Activated naive CD8-positive, alpha-beta T cell treated with anti-CD3 and anti-CD28 coated beads, Interleukin-2, amount 10 ng/mL, durations not matched to agents 7 days and 5 days (primary cell): ENCODE measurements around the gene EPHA6. TPM values are rescaled to one million over a fixed set of nuclear protein-coding genes. Genes with fewer than 3 reads are reported as not detected.
"Not testable (repeated sequence)": the region's sequence is repeated elsewhere in the genome, so short reads cannot be mapped to it uniquely, and the experiment has no call there.

Experiments
- ATAC-seq: fragments of 150-1000 bp; cut with Tn5 transposase; one replicate; pipeline ENCODE4 v1.10.0; 2021; ENCODE audit warnings: low read depth, moderate library complexity
- POLR2A ChIA-PET: fragments of 350-600 bp; sonication (Branson Sonifier 250); formaldehyde crosslinking; loops from one replicate; lab custom pipeline; 2021; ENCODE audit warnings: antibody characterized with exemption; lab: Charles Lee
- DNase-seq: peaks from one replicate; pipeline ENCODE4 v3.0.0; 2021
- H3K27ac Mint-ChIP-seq: one replicate; pipeline ENCODE4 v1.8.0; 2022; ENCODE audit warnings: mild to moderate bottlenecking, mixed read lengths
- H3K27me3 Mint-ChIP-seq: one replicate; pipeline ENCODE4 v1.8.0; 2022; ENCODE audit warnings: mild to moderate bottlenecking, moderate library complexity, mixed read lengths
- H3K36me3 Mint-ChIP-seq: one replicate; pipeline ENCODE4 v1.8.0; 2021; ENCODE audit warnings: mild to moderate bottlenecking, mixed read lengths
- H3K4me1 Mint-ChIP-seq: one replicate; pipeline ENCODE4 v1.8.0; 2021; ENCODE audit warnings: mixed read lengths
- H3K4me3 Mint-ChIP-seq: one replicate; pipeline ENCODE4 v1.8.0; 2022; ENCODE audit warnings: mild to moderate bottlenecking, moderate library complexity, mixed read lengths
- H3K9me3 Mint-ChIP-seq: one replicate; pipeline ENCODE4 v1.8.0; 2021; ENCODE audit warnings: mixed read lengths
- total RNA-seq, 2 experiments: library from RNA; stranded (reverse); gene quantifications; one replicate each; pipeline ENCODE4 v1.2.3, GENCODE V29; 2021

The EPHA6 gene
- total RNA-seq, 2 experiments from 2014 or later: not detected

- DNase-seq (no peak), ATAC-seq (no peak)
- peaks cover 15% of the 10 kb centered on the region for H3K9me3 Mint-ChIP-seq
- H3K4me1 Mint-ChIP-seq: no peaks in the 10 kb centered on the region
- no peaks in the 10 kb centered on the region for H3K36me3 Mint-ChIP-seq
- POLR2A ChIA-PET: no interaction called here
- no peaks in the 10 kb centered on the region for H3K27me3 Mint-ChIP-seq
- H3K27ac Mint-ChIP-seq: no peak overlapping the region
- no peak overlapping the region for H3K4me3 Mint-ChIP-seq
Observed at GRCh38 chr3:97009427-97010019, 195.1 kb downstream of the EPHA6 start.

GRCh38 chr3:97010881-97011657 is 196.7 kb downstream of the EPHA6 start:
- no peaks in the 10 kb centered on the region for H3K4me1 Mint-ChIP-seq
- H3K27me3 Mint-ChIP-seq: no peaks in the 10 kb centered on the region
- DNase-seq (no peak), ATAC-seq (no peak)
- peaks cover 15% of the 10 kb centered on the region for H3K9me3 Mint-ChIP-seq
- no peak overlapping the region for H3K4me3 Mint-ChIP-seq
- POLR2A ChIA-PET: no interaction called here
- no peak overlapping the region for H3K27ac Mint-ChIP-seq
- H3K36me3 Mint-ChIP-seq: no peaks in the 10 kb centered on the region

- Mint-ChIP-seq H3K36me3 (no peaks in the 10 kb centered on the region), H3K4me3 (no peak overlapping the region), H3K27me3 (no peaks in the 10 kb centered on the region), H3K9me3 (peaks cover 4% of the 10 kb centered on the region), H3K4me1 (no peaks in the 10 kb centered on the region), H3K27ac (no peak overlapping the region)
- no peak for ATAC-seq
- POLR2A ChIA-PET: no interaction called here
- no peak for DNase-seq
Observed at GRCh38 chr3:97021778-97022177, 207.4 kb downstream of the EPHA6 start.

- H3K4me3 Mint-ChIP-seq, ATAC-seq, H3K27ac Mint-ChIP-seq, H3K27me3 Mint-ChIP-seq, DNase-seq, H3K9me3 Mint-ChIP-seq, H3K4me1 Mint-ChIP-seq, H3K36me3 Mint-ChIP-seq, POLR2A ChIA-PET: not testable (repeated sequence)
Observed at GRCh38 chr3:97025612-97026011, 211.2 kb downstream of the EPHA6 start.

GRCh38 chr3:97029972-97030371 is 215.6 kb downstream of the EPHA6 start:
- no peaks in the 10 kb centered on the region for H3K4me1 Mint-ChIP-seq
- POLR2A ChIA-PET: no interaction called here
- H3K27me3 Mint-ChIP-seq: no peaks in the 10 kb centered on the region
- H3K27ac Mint-ChIP-seq: no peak overlapping the region
- no peak overlapping the region for H3K4me3 Mint-ChIP-seq
- DNase-seq (no peak), ATAC-seq (no peak)
- no peaks in the 10 kb centered on the region for H3K36me3 Mint-ChIP-seq
- peaks cover 2% of the 10 kb centered on the region for H3K9me3 Mint-ChIP-seq

GRCh38 chr3:97037294-97037943 is 223.0 kb downstream of the EPHA6 start:
- no peak overlapping the region for H3K4me3 Mint-ChIP-seq
- H3K36me3 Mint-ChIP-seq: no peaks in the 10 kb centered on the region
- POLR2A ChIA-PET: no interaction called here
- H3K4me1 Mint-ChIP-seq: no peaks in the 10 kb centered on the region
- H3K27ac Mint-ChIP-seq: no peak overlapping the region
- DNase-seq (no peak), ATAC-seq (no peak)
- H3K9me3 Mint-ChIP-seq: no peaks in the 10 kb centered on the region
- H3K27me3 Mint-ChIP-seq: no peaks in the 10 kb centered on the region

- Mint-ChIP-seq H3K27ac (no peak overlapping the region), H3K36me3 (no peaks in the 10 kb centered on the region), H3K4me1 (no peaks in the 10 kb centered on the region), H3K4me3 (no peak overlapping the region), H3K9me3 (no peaks in the 10 kb centered on the region), H3K27me3 (no peaks in the 10 kb centered on the region)
- DNase-seq (no peak), ATAC-seq (no peak)
- POLR2A ChIA-PET: no interaction called here
Observed at GRCh38 chr3:97043411-97043810, 229.0 kb downstream of the EPHA6 start.

- no peak overlapping the region for H3K27ac Mint-ChIP-seq
Observed at GRCh38 chr3:97057365-97057764, 243.0 kb downstream of the EPHA6 start.

GRCh38 chr3:97059168-97059567 is 244.8 kb downstream of the EPHA6 start:
- POLR2A ChIA-PET: no interaction called here
- no peak overlapping the region for H3K27ac Mint-ChIP-seq
- no peaks in the 10 kb centered on the region for H3K36me3 Mint-ChIP-seq
- H3K9me3 Mint-ChIP-seq: peaks cover 4% of the 10 kb centered on the region
- ATAC-seq (no peak), DNase-seq (no peak)
- H3K27me3 Mint-ChIP-seq: no peaks in the 10 kb centered on the region
- no peak overlapping the region for H3K4me3 Mint-ChIP-seq
- no peaks in the 10 kb centered on the region for H3K4me1 Mint-ChIP-seq

More at GRCh38 chr3:97057365-97057764, 243.0 kb downstream of the EPHA6 start:
- no peak for ATAC-seq
- DNase-seq: no peak
- H3K9me3 Mint-ChIP-seq: peaks cover 4% of the 10 kb centered on the region
- no peaks in the 10 kb centered on the region for H3K27me3 Mint-ChIP-seq
- POLR2A ChIA-PET: no interaction called here
- H3K4me1 Mint-ChIP-seq: no peaks in the 10 kb centered on the region
- H3K36me3 Mint-ChIP-seq: no peaks in the 10 kb centered on the region
- H3K4me3 Mint-ChIP-seq: no peak overlapping the region

GRCh38 chr3:97066531-97066930 is 252.1 kb downstream of the EPHA6 start:
- Mint-ChIP-seq H3K9me3 (peaks cover under 1% of the 10 kb centered on the region), H3K27ac (no peak overlapping the region), H3K27me3 (no peaks in the 10 kb centered on the region), H3K36me3 (no peaks in the 10 kb centered on the region), H3K4me3 (no peak overlapping the region), H3K4me1 (no peaks in the 10 kb centered on the region)
- no peak for ATAC-seq
- POLR2A ChIA-PET: no interaction called here
- DNase-seq: no peak

- POLR2A ChIA-PET: no interaction called here
- Mint-ChIP-seq H3K27me3 (no peaks in the 10 kb centered on the region), H3K4me3 (no peak overlapping the region), H3K9me3 (no peaks in the 10 kb centered on the region), H3K36me3 (no peaks in the 10 kb centered on the region), H3K4me1 (no peaks in the 10 kb centered on the region), H3K27ac (no peak overlapping the region)
- ATAC-seq (no peak), DNase-seq (no peak)
Observed at GRCh38 chr3:97070302-97070701, 255.9 kb downstream of the EPHA6 start.

GRCh38 chr3:97074546-97074945 is 260.2 kb downstream of the EPHA6 start:
- POLR2A ChIA-PET: no interaction called here
- no peaks in the 10 kb centered on the region for H3K36me3 Mint-ChIP-seq
- ATAC-seq (no peak), DNase-seq (no peak)
- H3K27me3 Mint-ChIP-seq: no peaks in the 10 kb centered on the region
- peaks cover 4% of the 10 kb centered on the region for H3K9me3 Mint-ChIP-seq
- H3K27ac Mint-ChIP-seq: no peak overlapping the region
- H3K4me3 Mint-ChIP-seq: no peak overlapping the region
- no peaks in the 10 kb centered on the region for H3K4me1 Mint-ChIP-seq

GRCh38 chr3:97076673-97077072 is 262.3 kb downstream of the EPHA6 start:
- ATAC-seq (no peak), DNase-seq (no peak)
- Mint-ChIP-seq H3K4me1 (no peaks in the 10 kb centered on the region), H3K9me3 (peaks cover 4% of the 10 kb centered on the region), H3K36me3 (no peaks in the 10 kb centered on the region), H3K27ac (no peak overlapping the region), H3K4me3 (no peak overlapping the region), H3K27me3 (no peaks in the 10 kb centered on the region)
- POLR2A ChIA-PET: no interaction called here

GRCh38 chr3:97089621-97090020 is 275.2 kb downstream of the EPHA6 start:
- DNase-seq (no peak), ATAC-seq (no peak)
- H3K27me3 Mint-ChIP-seq: no peaks in the 10 kb centered on the region
- H3K27ac Mint-ChIP-seq: no peak overlapping the region
- no peaks in the 10 kb centered on the region for H3K9me3 Mint-ChIP-seq
- H3K4me3 Mint-ChIP-seq: no peak overlapping the region
- H3K4me1 Mint-ChIP-seq: no peaks in the 10 kb centered on the region
- POLR2A ChIA-PET: no interaction called here
- H3K36me3 Mint-ChIP-seq: no peaks in the 10 kb centered on the region
